SHP77 treated with DMSO at 0.1 percent for 48 hours (cell line): ENCODE data around the gene ADGRL1.
"Not testable (repeated sequence)": the region's sequence is repeated elsewhere in the genome, so short reads cannot be mapped to it uniquely, and the experiment has no call there.

Source experiments
- DNase-seq: peaks from one replicate; lab custom pipeline; 2025; lab: John Stamatoyannopoulos, UW

Gene ADGRL1

GRCh38 chr19:14161305-14161704 lies 44.7 kb downstream of the ADGRL1 start:
- DNase-seq: no peak

GRCh38 chr19:14160017-14160703 lies 45.8 kb downstream of the ADGRL1 start:
- no peak for DNase-seq

DNA sequence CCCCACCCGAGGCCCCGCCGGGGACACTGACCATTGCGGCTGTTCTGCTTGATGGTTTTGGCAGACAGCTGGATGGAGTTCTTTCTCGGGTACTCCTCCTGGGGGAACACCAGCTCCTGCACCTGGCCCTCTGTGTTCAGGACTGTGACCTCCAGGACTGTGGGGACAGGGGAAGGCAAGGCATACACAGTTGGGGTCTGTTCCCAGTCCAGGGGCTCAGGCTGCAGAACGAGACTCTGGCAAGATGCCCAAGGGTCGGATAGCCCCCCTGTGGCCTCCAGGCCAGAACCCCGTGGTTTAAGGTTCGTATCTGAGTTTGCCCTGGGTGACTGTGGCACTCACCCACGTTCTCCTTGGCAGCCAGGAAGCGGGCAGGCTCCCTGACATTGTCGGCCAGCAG lies 46.9 kb downstream of the ADGRL1 start:
- no peak for DNase-seq

DNA sequence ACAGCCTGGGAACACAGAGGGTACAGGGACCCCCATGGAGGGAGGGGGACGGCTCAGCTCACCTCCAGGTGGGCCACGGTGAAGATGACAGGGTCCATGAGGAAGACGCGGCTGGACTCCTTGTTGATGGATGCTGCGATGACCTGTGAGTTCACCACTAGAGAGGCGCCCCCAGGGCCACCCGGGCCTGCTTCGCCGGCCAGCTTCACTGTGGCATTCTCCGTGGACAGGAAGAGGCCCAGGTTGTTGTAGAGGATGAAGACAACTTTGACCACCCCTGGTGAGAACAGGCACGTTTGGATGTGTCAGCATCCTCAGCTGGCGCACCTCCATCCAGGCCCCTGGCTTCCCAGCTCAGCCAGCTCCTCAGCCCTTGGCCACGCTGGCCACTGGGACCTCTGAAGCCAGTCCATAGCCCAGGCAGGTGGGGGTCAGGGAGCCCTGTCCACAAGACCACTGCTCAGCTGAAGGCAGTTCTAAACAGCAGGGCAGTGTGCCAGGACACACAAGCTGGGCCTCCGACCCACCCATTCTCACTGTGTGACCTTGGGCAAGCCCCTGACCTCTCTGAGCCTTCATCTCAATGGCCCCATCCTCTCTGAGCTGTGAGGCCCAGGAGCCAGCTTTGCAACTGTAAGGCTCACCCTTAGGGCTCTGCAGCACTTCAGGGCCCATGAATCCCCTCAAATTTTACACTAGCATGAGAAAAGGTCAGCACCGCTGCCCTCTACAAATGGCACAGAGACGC lies 47.5 kb downstream of the ADGRL1 start:
- no peak for DNase-seq

GRCh38 chr19:14156971-14157717 lies 48.8 kb downstream of the ADGRL1 start:
- DNase-seq: no peak

DNA sequence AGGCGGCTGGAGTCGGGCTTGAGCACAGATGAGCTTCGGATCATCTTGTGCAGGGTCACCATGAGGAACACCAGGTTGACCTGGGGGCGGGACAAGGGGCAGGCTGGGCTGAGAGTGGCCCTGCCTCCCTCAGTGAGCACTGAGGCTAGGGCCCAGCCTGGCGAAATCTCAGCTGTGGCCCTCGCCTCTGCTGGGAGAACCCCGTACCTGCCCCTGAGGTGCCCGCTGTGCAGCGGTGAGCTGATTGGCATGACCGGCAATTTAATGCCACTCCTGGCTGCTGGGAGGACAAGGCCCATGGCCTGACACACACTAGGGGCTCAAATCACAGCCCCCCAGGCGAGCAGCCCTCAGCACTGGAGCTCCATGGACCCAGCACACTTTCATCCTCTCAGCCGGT lies 49.8 kb downstream of the ADGRL1 start:
- no peak for DNase-seq

GRCh38 chr19:14155371-14155770 lies 50.6 kb downstream of the ADGRL1 start:
- no peak for DNase-seq

GRCh38 chr19:14152713-14153112 lies 53.3 kb downstream of the ADGRL1 start:
- no peak for DNase-seq

DNA sequence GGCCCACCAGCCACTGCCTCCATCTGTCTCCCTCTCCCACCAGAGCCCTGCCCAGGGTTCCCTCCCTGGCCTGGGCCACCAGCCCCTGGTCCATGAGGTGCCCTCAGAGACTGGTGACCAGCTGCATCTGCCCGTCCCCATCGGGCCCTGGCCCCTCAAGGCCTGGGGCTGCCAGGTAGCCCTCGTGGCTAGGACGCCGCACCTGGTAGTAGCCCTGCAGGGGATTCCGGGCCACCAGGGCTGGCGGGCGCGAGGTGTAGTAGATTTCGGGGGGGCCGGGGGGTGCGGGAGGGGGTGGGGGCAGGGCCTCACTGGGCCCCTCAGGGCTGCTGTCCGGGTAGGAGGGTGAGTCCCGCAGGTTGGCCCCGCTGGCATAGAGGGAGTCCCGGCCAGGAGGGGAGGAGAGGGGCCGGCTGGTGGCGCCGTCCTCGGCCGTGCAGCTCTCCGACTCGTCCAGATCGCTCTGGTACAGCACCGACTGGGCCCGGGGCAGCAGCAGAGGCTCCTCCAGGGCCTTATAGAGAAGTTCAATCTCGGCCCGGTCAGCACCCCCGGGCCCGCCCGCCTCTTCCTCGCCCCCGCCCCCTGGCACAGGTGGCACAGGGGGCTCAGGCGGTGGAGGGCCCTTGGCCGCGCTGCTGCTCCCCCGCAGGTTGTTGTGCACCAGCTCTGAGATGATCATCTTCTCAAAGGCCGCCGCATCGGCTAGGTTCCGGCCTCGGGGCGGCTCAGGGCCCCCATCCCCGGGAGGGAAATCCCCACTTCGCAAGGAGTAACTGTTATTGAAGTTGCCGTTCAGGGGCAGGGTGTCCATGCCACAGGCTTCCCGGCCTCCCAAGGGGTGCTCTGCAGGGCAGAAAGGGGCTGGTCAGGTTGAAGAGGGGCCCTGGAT lies 55.0 kb downstream of the ADGRL1 start:
- DNase-seq: no peak

DNA sequence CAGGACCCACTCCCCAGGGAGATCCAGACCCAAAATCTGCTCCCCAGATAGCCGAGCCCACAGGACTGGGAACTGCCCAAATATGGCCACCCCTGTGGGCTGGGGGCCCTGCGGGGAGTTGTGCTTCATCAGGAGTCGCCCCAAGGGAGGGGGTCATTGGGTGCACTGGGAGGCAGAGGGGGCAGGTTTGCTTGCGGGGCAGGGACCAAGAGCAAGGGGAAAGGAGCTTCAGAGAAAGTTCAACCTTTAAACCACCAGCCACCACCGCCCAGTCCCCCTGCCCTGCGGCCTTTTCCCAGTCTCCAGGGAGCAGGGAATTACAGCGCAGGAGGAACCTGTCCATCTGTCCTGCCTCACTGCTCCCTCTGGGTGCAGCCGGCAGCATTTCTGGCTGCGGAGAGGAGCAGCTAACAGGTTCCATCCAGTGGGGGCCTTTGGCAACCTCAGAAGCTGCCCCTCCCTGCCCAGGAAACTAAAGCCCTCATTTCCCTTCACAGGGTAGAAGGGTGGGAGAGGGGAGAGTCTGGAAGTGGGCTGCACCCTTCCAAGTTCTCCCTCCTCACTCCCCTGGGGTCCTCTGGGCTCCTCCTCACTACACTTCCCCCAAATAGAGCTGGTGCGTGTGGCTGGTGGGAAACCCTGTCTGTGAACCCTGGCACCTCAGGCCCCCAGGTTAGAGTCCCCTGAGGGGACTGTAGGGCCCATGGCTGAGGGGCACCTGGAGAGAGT lies 55.8 kb downstream of the ADGRL1 start:
- no peak for DNase-seq

DNA sequence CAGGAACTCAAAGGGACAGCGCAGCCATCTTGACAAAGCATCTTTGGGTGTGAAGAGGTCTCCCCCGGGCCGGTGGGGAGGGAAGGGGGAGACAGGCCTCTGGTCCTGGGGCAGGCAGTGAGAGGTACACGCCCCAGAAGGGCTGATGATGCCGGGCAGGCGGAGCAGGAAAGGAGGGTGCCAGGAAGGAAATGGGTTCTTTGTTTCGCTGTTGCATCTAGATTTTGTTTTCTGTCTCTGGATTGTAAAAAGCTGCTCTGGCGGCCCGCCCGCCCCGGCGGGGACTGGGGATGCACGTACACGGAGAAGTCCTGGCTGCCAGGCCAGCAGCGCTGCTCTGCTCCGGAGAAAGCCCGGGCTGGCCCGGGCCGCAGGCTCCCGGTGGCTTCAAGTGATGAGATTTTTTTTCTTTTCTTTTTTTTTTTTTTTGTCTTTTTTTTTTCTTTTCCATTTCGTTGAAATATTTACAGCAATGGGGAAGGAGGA lies 56.4 kb downstream of the ADGRL1 start:
- DNase-seq: no peak

GRCh38 chr19:14148751-14149410 lies 57.1 kb downstream of the ADGRL1 start:
- DNase-seq: no peak

- DNase-seq: no peak
These were observed 58.0 kb downstream of the ADGRL1 start for GRCh38 chr19:14147797-14148605.

DNA sequence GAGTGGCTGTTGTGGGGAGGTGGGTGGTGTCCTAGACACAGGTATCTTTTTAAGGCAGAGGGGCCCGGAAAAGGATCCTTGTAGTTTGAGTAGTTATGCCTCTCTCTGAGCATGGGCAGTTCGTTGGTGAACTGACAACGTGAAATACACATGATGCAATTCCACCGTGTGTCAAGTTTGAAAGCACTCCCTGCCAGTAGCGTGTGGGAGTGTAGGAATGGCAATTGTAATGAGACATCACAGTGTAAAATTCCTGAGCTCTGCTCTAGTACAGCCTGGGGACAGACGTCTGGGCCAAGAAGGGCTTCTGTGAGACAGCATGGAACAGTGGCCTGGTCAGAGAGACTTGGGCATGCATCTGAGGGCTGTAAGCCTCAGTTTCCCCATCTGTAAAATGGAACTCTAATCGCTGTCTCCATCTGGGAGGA lies 59.2 kb downstream of the ADGRL1 start:
- no peak for DNase-seq

GRCh38 chr19:14146169-14146568 lies 59.8 kb downstream of the ADGRL1 start:
- not testable (repeated sequence) for DNase-seq

DNA sequence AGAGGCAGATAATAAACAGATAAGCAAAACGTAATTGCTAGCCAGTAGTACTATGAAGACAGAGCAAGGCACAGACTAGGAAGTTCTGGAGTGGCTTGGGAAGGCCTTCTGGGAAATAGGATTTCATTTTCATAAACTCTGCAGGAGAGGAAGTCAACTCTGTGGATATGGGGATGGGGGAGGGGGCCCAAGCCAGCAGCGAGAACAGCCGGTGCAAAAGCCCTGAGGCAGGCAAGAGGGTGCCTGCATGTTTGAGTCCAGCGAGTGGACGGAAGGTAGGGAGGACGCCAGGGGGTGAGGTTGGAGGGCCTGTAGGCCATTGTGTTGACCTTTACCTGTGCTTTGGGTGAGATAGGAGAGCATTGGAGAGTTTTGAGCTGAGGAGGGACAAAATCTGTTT lies 60.6 kb downstream of the ADGRL1 start:
- no peak for DNase-seq

GRCh38 chr19:14142262-14143190 lies 63.4 kb downstream of the ADGRL1 start:
- no peak for DNase-seq

DNA sequence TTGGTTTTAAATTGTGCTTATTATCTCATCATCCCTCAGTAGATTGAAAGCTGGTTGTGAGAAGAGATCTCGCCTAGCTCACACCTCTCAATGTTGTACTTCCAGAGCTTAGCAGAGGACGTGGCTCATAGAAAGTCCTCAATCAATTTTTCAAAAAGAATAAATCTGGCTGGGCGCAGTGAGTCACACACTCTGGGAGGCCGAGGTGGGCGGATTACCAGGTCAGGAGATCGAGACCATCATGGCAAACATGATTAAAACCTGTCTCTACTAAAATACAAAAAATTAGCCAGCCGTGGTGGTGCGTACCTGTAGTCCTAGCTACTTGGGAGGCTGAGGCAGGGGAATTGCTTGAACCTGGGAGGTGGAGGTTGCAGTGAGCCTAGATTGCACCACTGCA lies 64.9 kb downstream of the ADGRL1 start:
- DNase-seq: no peak

- DNase-seq: no peak
These were observed 66.0 kb downstream of the ADGRL1 start for GRCh38 chr19:14139944-14140343.
